ENCODE results near the gene EXPH5. TPM values are rescaled to one million over a fixed set of nuclear protein-coding genes. Genes with fewer than 3 reads are reported as not detected.

Gene EXPH5
- total and polyA plus RNA-seq, 9 of the 15 experiments (the other 6 are each of a cell fraction or from before 2014, with no cell fraction given), result 1.3 to 8.5 (median 4.8) TPM

- no peaks in the 10 kb centered on the region for H3K36me3 ChIP-seq (ENCODE audit: control insufficient read depth, insufficient read depth, low read length)
- H4K20me1 ChIP-seq (replicated peaks; ENCODE audit: control insufficient read depth, insufficient read depth, low read length), result no peaks in the 10 kb centered on the region
- no peak for TF ChIP-seq SMAD1 (IDR thresholded peaks at IDR 0.05; ENCODE audit: low read depth, low read length, partially characterized antibody)
- no peak for TF ChIP-seq RHOXF2B (CRISPR knock-in tag; conservative IDR thresholded peaks at IDR 0.05)
- no peak for TF ChIP-seq NRF1 (conservative IDR thresholded peaks at IDR 0.05 in 1 of 2, IDR thresholded peaks at IDR 0.05 in 1 of 2)
- TF ChIP-seq TSHZ1 (CRISPR knock-in tag; IDR thresholded peaks at IDR 0.05), result no peak
- TF ChIP-seq KDM1A (IDR thresholded peaks at IDR 0.05), result no peak
- TF ChIP-seq AFF1 (IDR thresholded peaks at IDR 0.05; ENCODE audit: low read depth in 1 of 2, partially characterized antibody in 2 of 2), result no peak
- no peak for TF ChIP-seq DPF2 (IDR thresholded peaks at IDR 0.05)
- no peak for TF ChIP-seq NR4A1 (CRISPR knock-in tag; IDR thresholded peaks at IDR 0.05)
- no peak for TF ChIP-seq NR4A1 (tag; IDR thresholded peaks at IDR 0.05)
- TF ChIP-seq MAZ (CRISPR knock-in tag; conservative IDR thresholded peaks at IDR 0.05 in 1 of 2, IDR thresholded peaks at IDR 0.05 in 1 of 2), result no peak
- TF ChIP-seq CHCHD3 (CRISPR knock-in tag; IDR thresholded peaks at IDR 0.05), result no peak
- TF ChIP-seq ZNF431 (CRISPR knock-in tag; IDR thresholded peaks at IDR 0.05), result no peak
- TF ChIP-seq ZSCAN29 (IDR thresholded peaks at IDR 0.05), result no peak
- no peak for TF ChIP-seq FOXA3 (CRISPR knock-in tag; conservative IDR thresholded peaks at IDR 0.05 in 1 of 2, IDR thresholded peaks at IDR 0.05 in 1 of 2)
- no peak for TF ChIP-seq SRSF7 (optimal IDR thresholded peaks at IDR 0.05; ENCODE audit: low read depth, low read length)
- H3K4me1 ChIP-seq (replicated peaks in 1 of 2; ENCODE audit: control insufficient read depth in 2 of 2, insufficient read depth in 2 of 2, low read length in 2 of 2), result peaks cover 5 to 11% of the 10 kb centered on the region in 2 experiments; a peak in 3 of 5 replicates
- no peak for FAIRE-seq
- in situ Hi-C loops (cut with MboI) (no loop called here), intact Hi-C loops (cut with micrococcal nuclease) (no loop called here)
- H3K79me2 ChIP-seq (ENCODE audit: control insufficient read depth, insufficient read depth, low read length), result peaks cover 5% of the 10 kb centered on the region; the same call in 2 of the 3 replicates
- no peak overlapping the region for H3K27ac ChIP-seq (ENCODE audit: extremely low read depth, low read depth, low read length)
- H3K9me3 ChIP-seq (replicated peaks; ENCODE audit: control insufficient read depth, insufficient read depth, low read depth, low read length), result no peaks in the 10 kb centered on the region
- no TSS peak for BruUV-seq (replicated peaks)
- no peak for ATAC-seq
- no peaks in the 10 kb centered on the region for H3K27me3 ChIP-seq (ENCODE audit: control insufficient read depth in 2 of 2, insufficient read depth in 2 of 2, low read length in 2 of 2)
- DNase-seq (ENCODE audit: extremely low read depth in 1 of 4, low spot score in 3 of 4), result no peak
- H3K4me2 ChIP-seq (ENCODE audit: insufficient read depth, low read length), result no peak overlapping the region
- H3K9me1 ChIP-seq (ENCODE audit: control insufficient read depth, insufficient read depth, low read length), result no peaks in the 10 kb centered on the region
- 30% methylated on average over 5 of the region's 5 CpGs for WGBS (ENCODE audit: insufficient coverage, low coverage, missing lambda C conversion rate)
- H2AFZ ChIP-seq (ENCODE audit: low read depth, low read length), result no peak overlapping the region
- CTCF ChIA-PET (ENCODE audit: low intra/inter-chr PET ratio), result no interaction called here
- H3K4me3 ChIP-seq, result no peak overlapping the region
- H3K9ac ChIP-seq (ENCODE audit: insufficient read depth in 1 of 2, low read depth in 2 of 2, low read length in 2 of 2), result no peak overlapping the region
- POLR2A ChIA-PET, result no interaction called here
Measured at GRCh38 chr11:108597736-108598355, 4.3 kb upstream of the EXPH5 start.
